Sigmoid colon (tissue), 7 donors: ENCODE results near the gene CTNND2. TPM values are rescaled to one million over a fixed set of nuclear protein-coding genes. Genes with fewer than 3 reads are reported as not detected.

Experiments
- DNase-seq: peaks from one replicate; pipeline ENCODE4 v3.0.0-alpha.2; 2019
- H3K27ac ChIP-seq, 4 donors: fragments of 200-600 bp; sonication (generic); one replicate each; pipeline ENCODE4 v1.5.1; 2016 to 2019; ENCODE audit warnings: mild to moderate bottlenecking in 1 of 4
- H3K27me3 ChIP-seq, 3 donors: fragments of 200-600 bp; sonication (generic); one replicate each; pipeline ENCODE4 v1.5.1; 2019; ENCODE audit warnings: mild to moderate bottlenecking in 1 of 3
- H3K36me3 ChIP-seq, 4 donors: fragments of 200-600 bp; sonication (generic); one replicate each; pipeline ENCODE4 v1.5.1; 2016 to 2019
- H3K4me1 ChIP-seq, 4 donors: fragments of 200-600 bp; sonication (generic); one replicate each; pipeline ENCODE4 v1.5.1; 2017 to 2019
- H3K4me3 ChIP-seq, 4 donors: fragments of 200-600 bp; sonication (generic); one replicate each; pipeline ENCODE4 v1.5.1; 2017 to 2019; ENCODE audit warnings: mild to moderate bottlenecking in 2 of 4, moderate library complexity in 1 of 4
- H3K9me3 ChIP-seq, 4 donors: fragments of 200-600 bp in 3 of 4; sonication (generic) in 3 of 4; one replicate each; pipeline versions ENCODE4 v1.5.1 to v1.6.1; 2013 to 2019
- CTCF ChIP-seq, 4 experiments: fragments of 450-650 bp in 3 of 4; fragments of 200-600 bp in 1 of 4; IDR thresholded peaks; one replicate each; pipeline ENCODE4 v1.5.1; 2016 to 2019; ENCODE audit warnings: antibody characterized with exemption in 4 of 4, mild to moderate bottlenecking in 3 of 4, moderate library complexity in 2 of 4
- EP300 ChIP-seq, 4 donors: sonication (generic); formaldehyde crosslinking; IDR thresholded peaks; one replicate each; pipeline ENCODE4 v1.6.1; 2017; ENCODE audit warnings: antibody characterized with exemption in 4 of 4
- POLR2A ChIP-seq, 2 donors: fragments of 450-650 bp; IDR thresholded peaks; one replicate each; pipeline ENCODE4 v1.6.1; 2016; ENCODE audit warnings: antibody characterized with exemption in 2 of 2, mild to moderate bottlenecking in 2 of 2, moderate library complexity in 2 of 2
- POLR2AphosphoS5 ChIP-seq, 4 donors: sonication (generic); formaldehyde crosslinking; IDR thresholded peaks; one replicate each; pipeline ENCODE4 v1.6.1; 2017; ENCODE audit warnings: antibody characterized with exemption in 4 of 4
- WGBS, 2 donors: extraction: QIAGEN DNeasy Blood & Tissue Kit; methylation state at CpG; one replicate each; pipeline ENCODE4 v1.1.7; 2013; 5-methylcytosine and 5-hydroxymethylcytosine counted together
- intact Hi-C: fragments of 100-400 bp; cut with DNase I; formaldehyde crosslinking; loops from one replicate; pipeline ENCODE4 v1.15.1; 2023
- polyA plus RNA-seq, 3 donors: library from polyadenylated mRNA; stranded (reverse); fragments of 200-250 nt; gene quantifications; one replicate each; pipeline ENCODE4 v1.2.3, GENCODE V29; 2013
- total RNA-seq, 4 donors: library from RNA; depleted of rRNA; stranded (reverse); fragments of >200 nt; gene quantifications; one replicate each; pipeline ENCODE4 v1.1.0, GENCODE V29; 2016
- donor health status: healthy with polysubstance abuse.
- donor health status: Bipolar disorder and iron deficiency.
- donor health status: healthy.

The CTNND2 gene
- total and polyA plus RNA-seq, 7 donors: 0.36 to 2.5 (median 0.84) TPM; not detected in 1

GRCh38 chr5:11052871-11053270, 851.4 kb downstream of the CTNND2 start:
- intact Hi-C loops: no loop called here
- TF ChIP-seq CTCF (IDR thresholded peaks at IDR 0.05): no peak
- TF ChIP-seq POLR2A (IDR thresholded peaks at IDR 0.05): no peak
- no peak for TF ChIP-seq POLR2AphosphoS5 (IDR thresholded peaks at IDR 0.05)
- TF ChIP-seq EP300 (IDR thresholded peaks at IDR 0.05): no peak

GRCh38 chr5:11050596-11051304, 853.5 kb downstream of the CTNND2 start:
- Histone ChIP-seq H3K4me1 (no peaks in the 10 kb centered on the region), H3K27ac (no peak overlapping the region), H3K27me3 (no peaks in the 10 kb centered on the region), H3K36me3 (no peaks in the 10 kb centered on the region), H3K9me3 (no peaks in the 10 kb centered on the region), H3K4me3 (no peak overlapping the region)
- 73 to 74% methylated on average over 3 of the region's 3 CpGs for WGBS, 2 donors
- DNase-seq: no peak
- intact Hi-C loops: no loop called here
- TF ChIP-seq CTCF (IDR thresholded peaks at IDR 0.05) (no peak), POLR2AphosphoS5 (IDR thresholded peaks at IDR 0.05) (no peak), EP300 (IDR thresholded peaks at IDR 0.05) (no peak), POLR2A (IDR thresholded peaks at IDR 0.05) (no peak)

More at GRCh38 chr5:11052871-11053270, 851.4 kb downstream of the CTNND2 start:
- Histone ChIP-seq H3K4me1 (no peaks in the 10 kb centered on the region), H3K36me3 (no peaks in the 10 kb centered on the region), H3K27ac (no peak overlapping the region), H3K27me3 (no peaks in the 10 kb centered on the region), H3K4me3 (no peak overlapping the region), H3K9me3 (no peaks in the 10 kb centered on the region)
- DNase-seq: no peak

- no peaks in the 10 kb centered on the region for H3K9me3 ChIP-seq
- H3K27me3 ChIP-seq: no peaks in the 10 kb centered on the region
- no peak for DNase-seq
- intact Hi-C loops: no loop called here
- WGBS, 2 donors: 88 to 90% methylated on average over 4 of the region's 4 CpGs
- H3K36me3 ChIP-seq: no peaks in the 10 kb centered on the region
- no peak overlapping the region for H3K4me3 ChIP-seq
- no peak overlapping the region for H3K27ac ChIP-seq
- TF ChIP-seq CTCF (IDR thresholded peaks at IDR 0.05) (no peak), POLR2AphosphoS5 (IDR thresholded peaks at IDR 0.05) (no peak), POLR2A (IDR thresholded peaks at IDR 0.05) (no peak), EP300 (IDR thresholded peaks at IDR 0.05) (no peak)
- no peaks in the 10 kb centered on the region for H3K4me1 ChIP-seq
These were observed 855.5 kb downstream of the CTNND2 start for GRCh38 chr5:11048760-11049159.

GRCh38 chr5:11047625-11048024, 856.6 kb downstream of the CTNND2 start:
- Histone ChIP-seq H3K4me1 (no peaks in the 10 kb centered on the region), H3K36me3 (no peaks in the 10 kb centered on the region), H3K4me3 (no peak overlapping the region), H3K27ac (no peak overlapping the region), H3K27me3 (no peaks in the 10 kb centered on the region), H3K9me3 (no peaks in the 10 kb centered on the region)
- WGBS, 2 donors: 89 to 93% methylated on average over 5 of the region's 5 CpGs
- no peak for DNase-seq
- TF ChIP-seq CTCF (IDR thresholded peaks at IDR 0.05) (no peak), POLR2A (IDR thresholded peaks at IDR 0.05) (no peak), POLR2AphosphoS5 (IDR thresholded peaks at IDR 0.05) (no peak), EP300 (IDR thresholded peaks at IDR 0.05) (no peak)
- intact Hi-C loops: no loop called here

- intact Hi-C loops: no loop called here
- Histone ChIP-seq H3K4me3 (no peak overlapping the region), H3K36me3 (no peaks in the 10 kb centered on the region), H3K27me3 (no peaks in the 10 kb centered on the region), H3K9me3 (no peaks in the 10 kb centered on the region), H3K27ac (no peak overlapping the region), H3K4me1 (no peaks in the 10 kb centered on the region)
- no peak for DNase-seq
- TF ChIP-seq POLR2AphosphoS5 (IDR thresholded peaks at IDR 0.05) (no peak), EP300 (IDR thresholded peaks at IDR 0.05) (no peak), CTCF (IDR thresholded peaks at IDR 0.05) (no peak), POLR2A (IDR thresholded peaks at IDR 0.05) (no peak)
- 74 to 87% methylated on average over 7 of the region's 7 CpGs for WGBS, 2 donors
These were observed 857.2 kb downstream of the CTNND2 start for GRCh38 chr5:11047030-11047429.
